T-cell (primary cell): Measurements from ENCODE around the gene GLIS1. TPM values are rescaled to one million over a fixed set of nuclear protein-coding genes. Genes with fewer than 3 reads are reported as not detected.

ENCODE experiments used
- ATAC-seq, 4 experiments: fragments of 200-7000 bp in 3 of 4; fragments of 150-1000 bp in 1 of 4; cut with Tn5 transposase; replicated peaks in 1 of 4; 1 replicate in 3 of 4; 2 replicates in 1 of 4; pipeline ENCODE4 v1.10.0; 2021; ENCODE audit warnings: moderate library complexity in 3 of 4, mild to moderate bottlenecking in 2 of 4, moderate number of reproducible peaks in 1 of 4
- CTCF ChIA-PET, 2 donors: fragments of 300-600 bp; sonication (Branson Sonifier 250); formaldehyde crosslinking; loops; one replicate each; lab custom pipeline; 2022; ENCODE audit warnings: antibody characterized with exemption in 2 of 2; lab: Charles Lee
- POLR2A ChIA-PET, 2 donors: fragments of 300-600 bp; sonication (Branson Sonifier 250); formaldehyde crosslinking; loops; one replicate each; lab custom pipeline; 2022; ENCODE audit warnings: antibody characterized with exemption in 2 of 2; lab: Charles Lee
- DNase-seq, 35 experiments: peaks; one replicate each; pipeline versions ENCODE4 v3.0.0 to v3.0.0-alpha.2; 2013 to 2023
- H3K27ac ChIP-seq: one replicate; pipeline ENCODE4 v1.5.1; 2013; ENCODE audit warnings: low read length
- H3K27me3 ChIP-seq, 2 experiments: replicated peaks in 1 of 2; 1 replicate in 1 of 2; 2 replicates in 1 of 2; pipeline versions ENCODE4 v1.6.1 to v1.7.0; 2013; ENCODE audit warnings: low read length in 1 of 2, mixed read lengths in 1 of 2; ENCODE audit not compliant: control insufficient read depth in 2 of 2, insufficient read depth in 2 of 2; ENCODE audit errors: extremely low read depth in 1 of 2
- H3K36me3 ChIP-seq, 2 donors: 1 replicate in 1 of 2; 2 replicates in 1 of 2; pipeline versions ENCODE4 v1.6.1 to v1.7.0; 2013; ENCODE audit warnings: low read length in 1 of 2; ENCODE audit not compliant: control insufficient read depth in 2 of 2, insufficient read depth in 1 of 2; ENCODE audit errors: extremely low read depth in 1 of 2
- H3K4me1 ChIP-seq, 2 experiments: 1 replicate in 1 of 2; 2 replicates in 1 of 2; pipeline versions ENCODE4 v1.6.1 to v1.7.0; 2013; ENCODE audit warnings: low read length in 2 of 2, mixed read lengths in 1 of 2; ENCODE audit not compliant: insufficient read depth in 2 of 2, control insufficient read depth in 1 of 2; ENCODE audit errors: extremely low read depth in 1 of 2
- H3K4me3 ChIP-seq, 2 donors: 1 replicate in 1 of 2; 2 replicates in 1 of 2; pipeline versions ENCODE4 v1.5.1 to v1.7.0; 2013; ENCODE audit warnings: mild to moderate bottlenecking in 2 of 2, low read length in 1 of 2, moderate library complexity in 1 of 2; ENCODE audit not compliant: control insufficient read depth in 1 of 2; ENCODE audit errors: extremely low read depth in 1 of 2
- H3K9me3 ChIP-seq: 2 replicates; pipeline ENCODE4 v1.7.0; 2013
- H3K27ac Mint-ChIP-seq, 2 donors: one replicate each; pipeline ENCODE4 v1.8.0; 2020 to 2021; ENCODE audit warnings: mild to moderate bottlenecking in 2 of 2, mixed read lengths in 2 of 2
- H3K27me3 Mint-ChIP-seq, 2 donors: one replicate each; pipeline ENCODE4 v1.8.0; 2021 to 2022; ENCODE audit warnings: mixed read lengths in 2 of 2
- H3K36me3 Mint-ChIP-seq: one replicate; pipeline ENCODE4 v1.8.0; 2021; ENCODE audit warnings: mixed read lengths
- H3K4me1 Mint-ChIP-seq, 3 donors: one replicate each; pipeline ENCODE4 v1.8.0; 2020 to 2022; ENCODE audit warnings: mixed read lengths in 3 of 3, mild to moderate bottlenecking in 1 of 3
- H3K4me3 Mint-ChIP-seq, 3 donors: one replicate each; pipeline ENCODE4 v1.8.0; 2020 to 2022; ENCODE audit warnings: mild to moderate bottlenecking in 3 of 3, mixed read lengths in 3 of 3, moderate library complexity in 3 of 3
- H3K9me3 Mint-ChIP-seq, 3 donors: one replicate each; pipeline ENCODE4 v1.8.0; 2020 to 2022; ENCODE audit warnings: mixed read lengths in 3 of 3
- WGBS: methylation state at CpG from one replicate; pipeline ENCODE4 v1.1.5; 2013; ENCODE audit warnings: missing lambda C conversion rate; ENCODE audit not compliant: insufficient coverage; 5-methylcytosine and 5-hydroxymethylcytosine counted together
- total RNA-seq, 35 experiments: library from RNA in 6 of 35; stranded (reverse) in 6 of 35; fragments of 120-200 nt in 1 of 35; gene quantifications; one replicate each; pipeline versions ENCODE4 v1.2.1 to v1.2.4 and lab custom pipeline; 2013 to 2026

GLIS1 gene
- total RNA-seq, 5 donors from 2014 or later (not counting 1 experiment from before 2014, with no cell fraction given) = not detected

- H3K27me3 ChIP-seq = peaks cover 0 to 33% of the 10 kb centered on the region in 2 experiments
- H3K27ac ChIP-seq = no peak overlapping the region
- no peaks in the 10 kb centered on the region for H3K4me1 ChIP-seq
- CTCF ChIA-PET = no interaction called here
- no peaks in the 10 kb centered on the region for H3K36me3 ChIP-seq
- no peak for ATAC-seq
- POLR2A ChIA-PET = no interaction called here
- H3K9me3 Mint-ChIP-seq = no peaks in the 10 kb centered on the region
- DNase-seq = no peak
- no peak overlapping the region for H3K4me3 ChIP-seq
- WGBS = 40% methylated on average over 2 of the region's 6 CpGs
- H3K36me3 Mint-ChIP-seq = no peaks in the 10 kb centered on the region
- H3K4me1 Mint-ChIP-seq = no peaks in the 10 kb centered on the region
- no peaks in the 10 kb centered on the region for H3K9me3 ChIP-seq
- H3K27ac Mint-ChIP-seq = no peak overlapping the region
- H3K27me3 Mint-ChIP-seq = peaks cover 0 to 6% of the 10 kb centered on the region in 2 donors
- H3K4me3 Mint-ChIP-seq = no peak overlapping the region
Observed at GRCh38 chr1:53706356-53706755, 32.6 kb downstream of the GLIS1 start.

GRCh38 chr1:53705446-53706096 is 33.4 kb downstream of the GLIS1 start:
- Histone ChIP-seq H3K4me3 (no peak overlapping the region), H3K36me3 (no peaks in the 10 kb centered on the region), H3K9me3 (no peaks in the 10 kb centered on the region), H3K4me1 (no peaks in the 10 kb centered on the region), H3K27ac (no peak overlapping the region), H3K27me3 (peaks cover 0 to 33% of the 10 kb centered on the region in 2 experiments)
- ChIA-PET POLR2A (no interaction called here), CTCF (no interaction called here)
- Mint-ChIP-seq H3K27ac (no peak overlapping the region), H3K36me3 (no peaks in the 10 kb centered on the region), H3K4me3 (no peak overlapping the region), H3K4me1 (no peaks in the 10 kb centered on the region), H3K27me3 (peaks cover 0 to 6% of the 10 kb centered on the region in 2 donors), H3K9me3 (no peaks in the 10 kb centered on the region)
- no peak for DNase-seq
- WGBS = 100% methylated on average over 4 of the region's 7 CpGs
- ATAC-seq = no peak

GRCh38 chr1:53704804-53705445 is 34.0 kb downstream of the GLIS1 start:
- Mint-ChIP-seq H3K4me3 (no peak overlapping the region), H3K4me1 (no peaks in the 10 kb centered on the region), H3K27me3 (peaks cover 0 to 6% of the 10 kb centered on the region in 2 donors), H3K9me3 (no peaks in the 10 kb centered on the region), H3K27ac (no peak overlapping the region), H3K36me3 (no peaks in the 10 kb centered on the region)
- WGBS = 94% methylated on average over 4 of the region's 8 CpGs
- DNase-seq (no peak), ATAC-seq (no peak)
- Histone ChIP-seq H3K36me3 (no peaks in the 10 kb centered on the region), H3K4me1 (no peaks in the 10 kb centered on the region), H3K27me3 (peaks cover 0 to 34% of the 10 kb centered on the region in 2 experiments), H3K4me3 (no peak overlapping the region), H3K9me3 (no peaks in the 10 kb centered on the region), H3K27ac (no peak overlapping the region)
- ChIA-PET POLR2A (no interaction called here), CTCF (no interaction called here)

GRCh38 chr1:53704304-53704703 is 34.7 kb downstream of the GLIS1 start:
- ChIA-PET POLR2A (no interaction called here), CTCF (no interaction called here)
- ATAC-seq (no peak), DNase-seq (no peak)
- WGBS = 86% methylated on average over 3 of the region's 5 CpGs
- H3K4me1 ChIP-seq = no peaks in the 10 kb centered on the region
- no peaks in the 10 kb centered on the region for H3K9me3 ChIP-seq
- no peak overlapping the region for H3K4me3 Mint-ChIP-seq
- H3K36me3 ChIP-seq = no peaks in the 10 kb centered on the region
- no peaks in the 10 kb centered on the region for H3K9me3 Mint-ChIP-seq
- peaks cover 0 to 6% of the 10 kb centered on the region in 2 donors for H3K27me3 Mint-ChIP-seq
- H3K36me3 Mint-ChIP-seq = no peaks in the 10 kb centered on the region
- H3K4me1 Mint-ChIP-seq = no peaks in the 10 kb centered on the region
- H3K27ac Mint-ChIP-seq = no peak overlapping the region
- no peak overlapping the region for H3K27ac ChIP-seq
- H3K4me3 ChIP-seq = no peak overlapping the region
- peaks cover 0 to 31% of the 10 kb centered on the region in 2 experiments for H3K27me3 ChIP-seq

- Histone ChIP-seq H3K27me3 (peaks cover 0 to 26% of the 10 kb centered on the region in 2 experiments), H3K4me1 (no peaks in the 10 kb centered on the region), H3K4me3 (no peak overlapping the region), H3K36me3 (no peaks in the 10 kb centered on the region), H3K27ac (no peak overlapping the region), H3K9me3 (no peaks in the 10 kb centered on the region)
- WGBS = no CpG with 5 or more reads among the region's 1 CpG
- Mint-ChIP-seq H3K4me1 (no peaks in the 10 kb centered on the region), H3K4me3 (no peak overlapping the region), H3K36me3 (no peaks in the 10 kb centered on the region), H3K9me3 (no peaks in the 10 kb centered on the region), H3K27ac (no peak overlapping the region), H3K27me3 (peaks cover 0 to 6% of the 10 kb centered on the region in 2 donors)
- DNase-seq (no peak), ATAC-seq (no peak)
- ChIA-PET POLR2A (no interaction called here), CTCF (no interaction called here)
Observed at GRCh38 chr1:53703174-53703573, 35.8 kb downstream of the GLIS1 start.

GRCh38 chr1:53702341-53702740 is 36.6 kb downstream of the GLIS1 start:
- no peaks in the 10 kb centered on the region for H3K4me1 Mint-ChIP-seq
- POLR2A ChIA-PET = no interaction called here
- WGBS = 81% methylated on average over 6 of the region's 8 CpGs

More at GRCh38 chr1:53702341-53702740, 36.6 kb downstream of the GLIS1 start:
- no peaks in the 10 kb centered on the region for H3K4me1 ChIP-seq
- peaks cover 0 to 6% of the 10 kb centered on the region in 2 donors for H3K27me3 Mint-ChIP-seq
- no peaks in the 10 kb centered on the region for H3K9me3 Mint-ChIP-seq
- CTCF ChIA-PET = no interaction called here
- no peaks in the 10 kb centered on the region for H3K36me3 ChIP-seq
- H3K36me3 Mint-ChIP-seq = no peaks in the 10 kb centered on the region
- H3K27ac ChIP-seq = no peak overlapping the region
- no peak for DNase-seq
- no peaks in the 10 kb centered on the region for H3K9me3 ChIP-seq
- H3K4me3 ChIP-seq = no peak overlapping the region
- H3K27me3 ChIP-seq = peaks cover 0 to 26% of the 10 kb centered on the region in 2 experiments
- no peak overlapping the region for H3K27ac Mint-ChIP-seq
- no peak for ATAC-seq
- H3K4me3 Mint-ChIP-seq = no peak overlapping the region
